C1 segment of cervical spinal cord (tissue), 14 donors: ENCODE results near the gene CADM4.
"Not testable (repeated sequence)": the region's sequence is repeated elsewhere in the genome, so short reads cannot be mapped to it uniquely, and the experiment has no call there.

Experiments used
- DNase-seq, 14 donors: peaks; one replicate each; lab custom pipeline; 2025; lab: John Stamatoyannopoulos, UW

The CADM4 gene, protein sequence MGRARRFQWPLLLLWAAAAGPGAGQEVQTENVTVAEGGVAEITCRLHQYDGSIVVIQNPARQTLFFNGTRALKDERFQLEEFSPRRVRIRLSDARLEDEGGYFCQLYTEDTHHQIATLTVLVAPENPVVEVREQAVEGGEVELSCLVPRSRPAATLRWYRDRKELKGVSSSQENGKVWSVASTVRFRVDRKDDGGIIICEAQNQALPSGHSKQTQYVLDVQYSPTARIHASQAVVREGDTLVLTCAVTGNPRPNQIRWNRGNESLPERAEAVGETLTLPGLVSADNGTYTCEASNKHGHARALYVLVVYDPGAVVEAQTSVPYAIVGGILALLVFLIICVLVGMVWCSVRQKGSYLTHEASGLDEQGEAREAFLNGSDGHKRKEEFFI

DNA sequence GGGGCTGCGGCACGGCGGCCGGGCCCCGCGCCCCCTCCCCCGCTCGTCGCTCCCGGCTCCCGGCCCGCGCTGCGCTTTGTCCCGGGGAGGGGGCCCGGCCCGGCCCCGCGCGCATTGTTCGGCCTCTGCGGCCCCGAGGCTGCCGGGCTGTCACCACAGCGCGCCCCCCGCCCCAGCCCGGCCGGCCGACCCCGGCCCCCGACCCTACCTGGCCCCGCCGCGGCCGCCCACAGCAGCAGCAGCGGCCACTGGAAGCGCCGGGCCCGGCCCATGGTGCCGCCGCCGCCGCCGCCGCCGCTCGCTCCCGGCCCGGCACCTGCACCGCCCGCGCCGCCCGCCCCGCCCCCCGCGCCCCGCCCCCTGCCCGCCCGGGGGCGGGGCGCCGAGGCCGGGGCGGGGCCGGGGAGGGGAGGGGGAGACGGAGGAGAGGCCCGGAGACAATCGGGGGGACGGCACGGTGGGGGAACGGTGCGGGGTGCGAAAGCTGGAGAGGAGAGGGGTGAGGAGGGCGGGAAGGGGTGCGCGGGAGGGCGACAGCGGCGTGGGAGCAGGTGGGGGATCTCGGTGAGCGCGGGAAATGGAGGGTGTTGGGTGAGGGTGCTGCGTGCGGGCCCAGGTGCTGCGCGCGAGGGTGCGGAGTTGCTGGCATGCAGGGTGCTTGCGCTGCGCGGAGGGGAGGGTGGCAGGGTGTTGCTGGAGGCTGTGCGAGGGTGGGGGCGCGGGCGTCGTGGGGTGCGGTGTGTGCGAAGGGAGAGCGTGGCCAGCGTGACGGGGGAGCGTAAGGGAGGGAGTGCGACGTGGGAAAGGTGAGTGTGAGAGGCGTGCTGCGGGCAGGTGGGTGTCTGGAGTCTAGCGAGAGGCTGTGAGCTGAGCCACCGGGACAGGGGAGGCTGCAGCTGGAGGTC lies at the start of gene CADM4:
CADM4 (minus strand) TSS at position 332 of the 905 bp plus-strand sequence; CDS start at position 272, 60 bp downstream.
- DNase-seq = peak in 8 of 14 donors; percentile 17 to 67 (median 26)

GRCh38 chr19:43688059-43688701 lies 48.5 kb upstream of the CADM4 start:
- no peak for DNase-seq

DNA sequence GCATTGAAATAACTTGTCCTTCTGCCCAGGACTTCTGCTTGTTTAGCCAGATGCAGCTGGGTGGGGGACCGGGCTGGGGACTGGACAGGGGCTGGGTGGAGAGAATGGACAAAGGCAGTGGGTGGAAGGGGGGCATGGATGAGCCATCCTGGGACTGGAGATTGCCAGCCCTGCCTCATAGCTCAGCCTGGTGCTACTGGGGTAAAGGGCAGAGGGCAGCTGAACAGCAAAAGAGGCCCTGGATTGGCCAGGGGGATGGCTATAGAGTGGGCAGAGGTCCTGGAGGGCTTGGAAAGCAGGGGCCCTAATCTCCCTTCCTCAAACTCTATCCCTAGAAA lies 48.0 kb upstream of the CADM4 start:
- peak in 6 of 14 donors; percentile 3 to 68 (median 20) for DNase-seq

GRCh38 chr19:43684326-43684725 lies 44.7 kb upstream of the CADM4 start:
- DNase-seq = no peak

- no peak for DNase-seq
These were observed 44.3 kb upstream of the CADM4 start for GRCh38 chr19:43683905-43684304.

DNA sequence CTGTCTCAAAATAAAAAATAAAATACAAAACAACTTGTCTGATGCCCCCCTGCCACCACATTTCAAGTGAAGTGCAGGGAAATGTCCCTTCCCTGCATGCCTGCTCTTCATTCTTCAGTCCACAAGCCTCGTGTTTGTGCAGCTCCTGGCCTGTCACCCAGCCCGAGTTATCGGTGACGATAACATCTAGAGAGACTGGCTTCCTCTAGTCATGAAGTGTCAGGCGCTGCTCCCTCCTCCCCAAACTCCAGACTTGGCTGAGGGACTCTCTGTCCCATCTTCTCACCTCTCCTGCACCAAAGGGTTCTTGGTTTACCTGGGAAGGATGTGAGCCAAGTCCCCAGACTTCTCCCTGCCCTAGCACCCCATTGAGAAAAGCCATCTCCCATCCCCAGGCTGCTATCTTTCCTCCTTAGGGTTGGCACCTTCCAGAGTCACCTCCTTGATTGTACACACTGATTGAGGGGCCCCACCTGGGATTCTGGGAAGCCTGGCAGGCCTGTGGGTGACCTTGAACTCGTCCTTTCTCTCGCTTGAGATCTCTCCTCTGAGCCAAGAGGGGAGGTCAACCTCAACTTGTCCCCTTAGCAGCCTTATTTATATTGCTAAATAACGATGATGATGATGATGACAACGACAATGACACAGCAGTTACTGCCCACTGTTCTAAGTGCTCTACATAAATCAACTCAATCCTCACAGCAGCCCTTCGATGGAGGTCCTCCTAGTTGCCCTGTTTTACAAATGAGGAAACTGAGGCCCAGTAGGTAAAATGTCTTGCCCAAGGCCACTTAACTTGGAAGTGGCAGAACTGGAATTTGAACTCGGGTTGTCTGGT lies 43.4 kb upstream of the CADM4 start:
- DNase-seq = no peak

GRCh38 chr19:43682269-43682668 lies 42.6 kb upstream of the CADM4 start:
- not testable (repeated sequence) for DNase-seq

GRCh38 chr19:43681821-43682220 lies 42.2 kb upstream of the CADM4 start:
- no peak for DNase-seq

DNA sequence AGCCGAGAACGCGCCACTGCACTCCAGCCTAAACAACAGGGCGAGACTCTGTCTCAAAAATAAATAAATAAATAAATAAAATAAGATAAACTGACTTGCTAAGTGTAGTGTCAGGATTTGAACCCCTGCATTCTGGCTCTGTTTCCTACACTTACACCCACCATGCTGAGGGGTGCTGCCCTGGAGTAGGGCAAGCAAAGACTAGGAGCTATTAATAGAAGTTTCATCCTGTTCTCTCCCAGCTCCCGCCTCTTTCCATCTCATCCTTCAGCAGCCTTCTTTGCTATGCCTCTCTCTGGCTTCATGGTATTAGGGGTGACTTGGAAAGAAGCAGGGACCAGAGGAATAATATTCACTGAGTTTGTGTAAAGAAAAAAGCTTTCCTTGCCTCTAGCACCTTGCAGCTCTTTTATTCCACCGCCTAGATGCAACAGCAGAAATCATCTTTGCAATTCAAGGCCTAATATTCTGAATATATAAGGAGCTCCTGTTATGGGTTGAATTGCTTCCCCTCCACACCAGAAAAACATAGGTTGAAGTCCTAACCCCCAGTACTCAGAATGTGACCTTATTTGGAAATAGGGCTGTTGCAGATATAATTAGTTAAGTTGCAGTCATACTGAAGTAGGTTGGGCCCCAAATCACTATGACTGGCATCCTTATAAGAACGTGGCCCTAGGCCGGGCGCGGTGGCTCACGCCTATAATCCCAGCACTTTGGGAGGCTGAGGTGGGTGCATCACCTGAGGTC lies 39.0 kb upstream of the CADM4 start:
- no peak for DNase-seq

DNA sequence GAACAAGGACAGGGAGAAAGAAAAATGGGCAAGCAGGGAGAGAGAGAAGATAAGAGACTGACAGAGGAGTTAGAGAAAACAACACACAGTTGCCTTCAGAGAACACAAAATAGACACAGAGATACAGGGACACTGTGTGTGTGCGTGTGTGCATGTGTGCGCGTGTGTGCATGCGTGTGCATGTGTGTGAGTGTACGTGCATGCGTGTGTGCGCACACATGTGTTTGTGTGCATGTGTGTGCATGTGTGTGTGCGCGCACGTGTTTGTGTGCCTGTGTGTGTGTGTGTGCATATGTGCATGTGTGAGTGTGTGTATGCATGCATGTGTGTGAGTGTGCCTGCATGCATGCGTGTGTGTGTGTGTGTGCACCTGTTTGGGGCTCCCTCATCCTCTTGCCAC lies 36.3 kb upstream of the CADM4 start:
- DNase-seq = no peak

DNA sequence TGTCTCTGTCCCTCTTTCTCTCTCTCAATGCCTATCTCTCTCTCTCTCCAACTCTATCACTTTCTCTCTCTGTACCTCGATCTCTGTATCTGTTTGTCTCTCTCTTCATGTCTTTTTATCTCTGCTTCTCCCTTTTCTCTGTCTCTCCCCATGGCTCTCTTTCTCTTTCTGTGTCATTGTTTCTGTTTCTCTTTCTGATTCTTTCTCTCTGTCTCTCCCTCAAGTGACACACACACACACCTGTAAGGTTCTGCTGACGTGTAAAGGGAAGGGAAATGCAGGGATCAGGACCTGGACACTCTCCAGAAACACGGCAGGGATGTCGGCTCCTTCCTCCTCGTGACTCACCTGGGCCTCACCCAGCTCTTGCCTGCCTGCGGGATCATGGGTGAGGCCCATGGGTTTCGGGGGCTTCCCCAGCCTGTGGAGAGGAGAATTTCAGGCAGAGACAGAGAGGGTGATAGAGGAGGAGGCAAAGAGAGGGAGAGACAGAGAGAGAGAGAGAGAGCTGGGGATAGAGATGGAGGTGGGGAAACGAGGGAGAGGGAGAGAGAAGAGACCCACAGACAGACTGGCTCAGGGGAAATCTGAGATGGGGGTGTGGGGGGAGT lies 35.7 kb upstream of the CADM4 start:
- no peak for DNase-seq

GRCh38 chr19:43674596-43674995 lies 34.9 kb upstream of the CADM4 start:
- peak in 2 of 14 donors; percentile 13 to 15 for DNase-seq

GRCh38 chr19:43674183-43674582 lies 34.5 kb upstream of the CADM4 start:
- no peak for DNase-seq

DNA sequence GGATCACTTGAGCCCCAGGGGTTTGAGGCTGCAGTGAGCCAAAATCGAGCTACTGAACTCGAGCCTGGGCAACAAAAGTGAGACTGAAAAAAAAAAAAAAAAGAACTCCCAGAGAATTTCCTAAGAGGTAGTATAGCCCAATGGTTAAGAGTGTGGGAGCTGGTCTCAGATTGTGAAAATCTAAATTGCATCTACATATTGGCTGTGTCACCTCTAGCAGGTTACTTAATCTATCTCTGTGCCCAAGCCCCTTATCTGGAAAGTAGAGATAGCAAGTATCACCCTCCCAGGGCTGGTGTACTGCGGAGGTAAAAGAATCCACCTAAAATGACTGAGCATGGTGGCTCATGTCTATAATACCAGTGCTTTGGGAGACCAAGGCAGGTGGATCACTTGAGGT lies 34.0 kb upstream of the CADM4 start:
- no peak for DNase-seq

- DNase-seq = no peak
These were observed 32.5 kb upstream of the CADM4 start for GRCh38 chr19:43672061-43672679.

GRCh38 chr19:43668406-43669109 lies 28.9 kb upstream of the CADM4 start:
- DNase-seq = peak; percentile 64 to 100 (median 96)

- DNase-seq = peak in 1 of 14 donors; percentile 44
These were observed 28.3 kb upstream of the CADM4 start for GRCh38 chr19:43667876-43668405.

DNA sequence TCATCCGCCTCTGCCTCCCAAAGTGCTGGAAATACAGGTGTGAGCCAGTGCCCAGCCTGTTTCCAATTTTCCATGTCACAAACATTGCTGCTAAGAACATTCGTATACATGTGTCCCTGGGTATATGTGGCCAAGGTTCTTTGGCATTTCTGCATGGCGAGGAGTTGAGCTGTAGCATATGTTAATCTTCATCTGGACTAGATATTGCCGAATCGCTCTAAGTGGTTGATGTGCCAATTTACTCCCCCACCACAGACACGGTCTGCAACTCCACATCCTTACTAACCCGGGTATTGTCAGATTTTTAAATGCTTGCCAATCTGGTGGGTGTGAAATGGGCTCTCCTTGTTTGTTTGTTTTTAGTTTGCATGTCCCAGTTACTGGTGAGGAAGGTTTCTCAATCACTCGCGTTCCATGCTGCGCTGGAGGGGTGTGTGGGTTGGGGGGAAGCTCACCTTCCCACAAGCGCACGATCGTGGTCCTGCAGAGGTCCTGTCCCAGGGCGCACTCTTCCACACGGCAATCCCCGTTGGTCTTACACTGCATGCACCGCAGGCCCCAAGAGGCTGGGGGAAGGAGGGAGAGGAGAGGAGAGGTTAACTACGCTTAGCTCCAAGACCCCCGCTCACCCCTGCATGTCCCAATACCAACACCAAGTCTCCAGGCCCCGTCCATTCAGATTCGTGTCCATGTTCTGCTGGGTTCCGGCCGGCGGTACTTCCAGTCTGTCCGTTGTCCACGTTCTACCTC lies 27.7 kb upstream of the CADM4 start:
- DNase-seq = peak in 1 of 14 donors; percentile 17
